Pancreas (tissue), 10 donors: ENCODE data around the gene SLK. TPM values are rescaled to one million over a fixed set of nuclear protein-coding genes. Genes with fewer than 3 reads are reported as not detected.

Experiments
- ATAC-seq, 4 donors: fragments of 200-7000 bp; cut with Tn5 transposase; one replicate each; pipeline versions ENCODE4 v1.8.0 to v1.9.1; 2020; ENCODE audit warnings: mild to moderate bottlenecking in 4 of 4, moderate library complexity in 4 of 4
- DNase-seq, 6 donors: peaks; one replicate each; pipeline ENCODE4 v3.0.0-alpha.2; 2020
- FAIRE-seq: peaks from 2 replicates; lab custom pipeline; 2012; peaks lifted over from hg19 to GRCh38; lab: Jason Lieb, UNC
- H3K27ac ChIP-seq, 4 donors: fragments of 200-600 bp; sonication (generic); 1 replicate in 3 of 4; 2 replicates in 1 of 4; pipeline versions ENCODE4 v1.5.0 to v1.8.0; 2020
- H3K27me3 ChIP-seq, 4 donors: fragments of 200-600 bp; one replicate each; pipeline ENCODE4 v1.8.0; 2021
- H3K36me3 ChIP-seq, 3 donors: fragments of 200-600 bp; sonication (generic) in 1 of 3; one replicate each; pipeline versions ENCODE4 v1.5.0 to v1.8.0; 2020 to 2021
- H3K4me1 ChIP-seq, 3 donors: fragments of 200-600 bp; one replicate each; pipeline ENCODE4 v1.8.0; 2021
- H3K4me3 ChIP-seq, 4 donors: fragments of 200-600 bp; sonication (generic) in 2 of 4; one replicate each; pipeline versions ENCODE4 v1.5.0 to v1.8.0; 2020 to 2021
- H3K9me3 ChIP-seq, 4 donors: fragments of 200-600 bp; one replicate each; pipeline ENCODE4 v1.8.0; 2021
- WGBS, 2 donors: extraction: QIAGEN DNeasy Blood & Tissue Kit; methylation state at CpG; one replicate each; pipeline ENCODE4 v1.1.7; 2013; 5-methylcytosine and 5-hydroxymethylcytosine counted together
- intact Hi-C, 3 donors: fragments of 100-400 bp; cut with DNase I; formaldehyde crosslinking; loops; one replicate each; pipeline versions ENCODE4 v1.11.1 to v1.14.2; 2022
- polyA plus RNA-seq, 2 donors: library from polyadenylated mRNA; stranded (reverse); fragments of 200-250 nt; gene quantifications; one replicate each; pipeline ENCODE4 v1.2.3, GENCODE V29; 2013
- total RNA-seq, 6 donors: library from RNA; stranded (reverse); fragmentation: NEBNext Ultra II Directional in 4 of 6; extraction: Animal tissue kit (Norgen Biotek cat#: 25700) in 4 of 6; gene quantifications; one replicate each; pipeline versions ENCODE4 v1.2.1 to v1.2.4, GENCODE V29; 2021 to 2023
- TF ChIP-seq, protein P1 (sequence below), 4 donors: fragments of 200-600 bp; sonication (generic) in 3 of 4; IDR thresholded peaks; one replicate each; pipeline versions ENCODE4 v1.5.0 to v1.8.0; 2021; ENCODE audit warnings: antibody characterized with exemption in 4 of 4
- donor health status: healthy with polysubstance abuse.
- donor health status: DM: no; HTN: no; CAD: no; lungs with moderate emphysema.
- donor health status: DM: no; HTN: no; CAD: no.
- donor health status: control.
- donor health status: control.
- donor health status: Bipolar disorder and iron deficiency.
- donor health status: DM: yes; HTN: yes; CAD: no.
- donor health status: DM: no; HTN: no; CAD: no.
- donor health status: DM: no; HTN: no; CAD: no.
- donor health status: DM: yes; HTN: yes; CAD: no.

SLK gene
- total and polyA plus RNA-seq, 8 donors, result 6.0 to 20.1 (median 13.4) TPM

DNA sequence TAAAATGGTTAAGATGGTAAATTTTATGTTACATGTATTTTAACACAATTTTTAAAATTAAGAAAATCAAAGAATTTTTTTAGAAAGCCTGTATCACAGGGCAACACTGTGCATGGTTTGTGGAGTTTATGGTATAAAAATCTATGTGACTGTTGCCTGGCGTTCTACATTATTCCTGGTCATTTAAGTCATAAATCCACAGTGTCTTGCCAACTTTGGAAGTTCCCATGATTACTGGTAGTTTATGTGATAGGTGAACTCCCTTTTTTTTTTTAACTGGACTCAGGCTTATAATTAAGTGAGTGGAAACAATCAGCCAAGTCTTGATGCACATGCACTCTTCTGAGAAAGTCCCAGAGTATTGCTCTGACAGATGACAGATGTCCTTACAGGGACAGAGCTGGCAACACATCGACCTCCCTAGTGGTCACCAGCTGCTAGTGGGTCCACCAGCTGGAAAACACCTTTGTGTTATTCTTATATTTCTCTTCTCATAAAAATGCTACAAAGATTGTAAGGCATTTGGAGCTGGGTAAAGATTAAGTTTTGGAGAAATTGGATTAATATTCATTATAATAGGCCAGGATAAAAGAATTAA lies 40.1 kb upstream of the SLK start:
- Histone ChIP-seq H3K9me3 (no peaks in the 10 kb centered on the region), H3K27ac (no peak overlapping the region), H3K27me3 (no peaks in the 10 kb centered on the region), H3K36me3 (no peaks in the 10 kb centered on the region), H3K4me1 (peaks cover 12 to 17% (median 15%) of the 10 kb centered on the region in 3 donors), H3K4me3 (no peak overlapping the region)
- WGBS, 2 donors, result 60 to 65% methylated on average over 2 of the region's 2 CpGs
- no peak for ATAC-seq
- TF ChIP-seq, protein P1, sequence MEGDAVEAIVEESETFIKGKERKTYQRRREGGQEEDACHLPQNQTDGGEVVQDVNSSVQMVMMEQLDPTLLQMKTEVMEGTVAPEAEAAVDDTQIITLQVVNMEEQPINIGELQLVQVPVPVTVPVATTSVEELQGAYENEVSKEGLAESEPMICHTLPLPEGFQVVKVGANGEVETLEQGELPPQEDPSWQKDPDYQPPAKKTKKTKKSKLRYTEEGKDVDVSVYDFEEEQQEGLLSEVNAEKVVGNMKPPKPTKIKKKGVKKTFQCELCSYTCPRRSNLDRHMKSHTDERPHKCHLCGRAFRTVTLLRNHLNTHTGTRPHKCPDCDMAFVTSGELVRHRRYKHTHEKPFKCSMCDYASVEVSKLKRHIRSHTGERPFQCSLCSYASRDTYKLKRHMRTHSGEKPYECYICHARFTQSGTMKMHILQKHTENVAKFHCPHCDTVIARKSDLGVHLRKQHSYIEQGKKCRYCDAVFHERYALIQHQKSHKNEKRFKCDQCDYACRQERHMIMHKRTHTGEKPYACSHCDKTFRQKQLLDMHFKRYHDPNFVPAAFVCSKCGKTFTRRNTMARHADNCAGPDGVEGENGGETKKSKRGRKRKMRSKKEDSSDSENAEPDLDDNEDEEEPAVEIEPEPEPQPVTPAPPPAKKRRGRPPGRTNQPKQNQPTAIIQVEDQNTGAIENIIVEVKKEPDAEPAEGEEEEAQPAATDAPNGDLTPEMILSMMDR (IDR thresholded peaks at IDR 0.05), result no peak
- FAIRE-seq, result no peak
- intact Hi-C loops, result no loop called here
- no peak for DNase-seq

DNA sequence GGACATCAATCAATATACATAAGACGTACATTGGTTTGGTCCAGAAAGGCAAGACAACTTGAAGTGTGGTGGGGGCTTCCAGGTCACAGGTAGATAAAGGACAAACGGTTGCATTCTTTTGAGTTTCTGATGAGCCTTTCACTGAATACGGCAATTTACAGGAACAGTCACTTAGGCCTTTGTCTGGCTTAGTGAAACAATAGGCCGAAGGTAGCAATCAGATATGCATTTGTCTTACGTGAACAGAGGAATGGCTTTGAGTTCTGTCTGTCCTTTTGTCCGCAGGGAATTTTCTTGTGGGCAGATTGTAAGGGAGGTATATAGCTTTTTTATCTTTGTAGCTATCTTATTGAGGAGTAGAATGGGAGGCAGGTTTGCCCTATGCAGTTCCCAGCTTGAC lies 38.2 kb upstream of the SLK start:
- intact Hi-C loops, result no loop called here
- peaks cover 7 to 18% (median 16%) of the 10 kb centered on the region in 3 donors for H3K4me1 ChIP-seq
- WGBS, 2 donors, result 85 to 92% methylated on average over 6 of the region's 6 CpGs
- H3K9me3 ChIP-seq, result no peaks in the 10 kb centered on the region
- FAIRE-seq, result no peak
- H3K36me3 ChIP-seq, result no peaks in the 10 kb centered on the region
- no peak for ATAC-seq
- no peak for DNase-seq
- H3K27ac ChIP-seq, result no peak overlapping the region
- TF ChIP-seq, protein P1 (IDR thresholded peaks at IDR 0.05), result no peak
- no peaks in the 10 kb centered on the region for H3K27me3 ChIP-seq
- no peak overlapping the region for H3K4me3 ChIP-seq

DNA sequence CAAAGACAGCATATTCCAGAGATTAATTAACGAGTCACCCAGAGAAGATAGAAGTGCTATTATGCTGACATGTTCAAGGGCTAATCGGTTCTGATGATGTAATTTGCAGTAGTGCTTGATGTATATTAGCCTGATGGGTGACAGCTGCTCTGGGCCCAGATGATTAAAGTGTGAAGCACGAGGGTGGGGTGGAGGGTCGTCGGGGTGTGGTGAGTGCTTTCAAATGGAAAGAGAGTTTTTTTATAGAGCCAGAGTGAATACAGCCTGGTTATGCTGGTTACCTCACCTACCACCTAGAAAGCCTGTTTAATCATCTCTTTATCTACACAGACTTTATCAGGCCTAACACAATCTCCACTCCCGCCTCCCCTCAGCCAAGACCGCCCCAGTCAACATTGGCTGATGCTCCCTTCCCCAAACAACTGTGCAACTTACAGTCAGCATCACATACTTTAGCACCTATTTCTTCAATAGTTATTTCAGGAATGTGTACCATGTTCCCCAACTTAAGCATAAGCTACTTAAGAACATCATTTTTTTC lies 37.5 kb upstream of the SLK start:
- no peak overlapping the region for H3K4me3 ChIP-seq
- intact Hi-C loops, result no loop called here
- DNase-seq (no peak), ATAC-seq (peak in 3 of 4 donors; percentile 8 to 38 (median 32)), FAIRE-seq (no peak)
- no peak overlapping the region for H3K27ac ChIP-seq
- no peaks in the 10 kb centered on the region for H3K27me3 ChIP-seq
- TF ChIP-seq, protein P1 (IDR thresholded peaks at IDR 0.05), result no peak
- H3K9me3 ChIP-seq, result no peaks in the 10 kb centered on the region
- 35 to 40% methylated on average over 7 of the region's 7 CpGs for WGBS, 2 donors
- H3K4me1 ChIP-seq, result peaks cover 0 to 12% (median 10%) of the 10 kb centered on the region in 3 donors
- H3K36me3 ChIP-seq, result no peaks in the 10 kb centered on the region

DNA sequence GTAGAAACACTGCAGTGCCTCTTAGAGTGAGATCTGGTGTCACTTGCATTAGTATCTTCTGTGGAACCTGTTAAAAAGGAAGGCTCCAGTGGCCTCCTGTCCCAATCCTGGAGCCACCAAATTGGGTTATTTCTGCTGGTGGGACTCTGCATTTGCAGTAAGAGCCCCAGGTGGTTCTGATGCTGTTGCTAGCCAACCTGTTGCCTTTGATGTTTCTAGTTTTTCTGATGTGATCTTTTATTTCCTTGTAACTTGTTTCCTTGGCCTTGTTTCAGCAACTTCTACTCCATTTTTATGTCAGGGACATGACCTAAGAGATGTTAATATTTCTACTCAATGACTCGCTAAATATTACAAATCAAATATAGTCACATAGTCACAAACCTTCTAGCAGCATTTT lies 36.5 kb upstream of the SLK start:
- TF ChIP-seq, protein P1 (IDR thresholded peaks at IDR 0.05), result no peak
- no peak overlapping the region for H3K4me3 ChIP-seq
- DNase-seq (no peak), FAIRE-seq (no peak), ATAC-seq (no peak)
- 99 to 100% methylated on average over 1 of the region's 1 CpG for WGBS, 2 donors
- H3K4me1 ChIP-seq, result peaks cover 0 to 12% (median 8%) of the 10 kb centered on the region in 3 donors
- no peaks in the 10 kb centered on the region for H3K36me3 ChIP-seq
- H3K9me3 ChIP-seq, result no peaks in the 10 kb centered on the region
- no peaks in the 10 kb centered on the region for H3K27me3 ChIP-seq
- no peak overlapping the region for H3K27ac ChIP-seq
- intact Hi-C loops, result no loop called here

DNA sequence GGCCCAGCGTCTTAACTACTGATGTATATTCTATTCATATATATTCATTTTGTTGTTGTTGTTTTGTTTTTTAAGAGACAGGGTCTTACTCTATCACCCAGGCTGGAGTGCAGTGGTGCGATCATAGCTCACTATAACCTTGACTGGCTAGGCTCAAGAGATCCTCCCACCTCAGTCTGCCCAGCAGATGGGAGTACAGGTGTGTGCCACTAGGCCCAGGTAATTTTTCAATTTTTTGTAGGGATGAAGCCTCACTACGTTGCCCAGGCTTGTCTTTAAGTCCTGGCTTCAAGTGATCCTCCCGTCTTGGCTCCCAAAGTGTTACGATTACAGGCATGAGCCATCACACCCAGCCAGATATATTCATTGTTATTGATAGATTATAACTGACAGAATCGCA lies 36.1 kb upstream of the SLK start:
- Histone ChIP-seq H3K9me3 (no peaks in the 10 kb centered on the region), H3K4me1 (peaks cover 0 to 12% (median 8%) of the 10 kb centered on the region in 3 donors), H3K36me3 (no peaks in the 10 kb centered on the region), H3K27me3 (no peaks in the 10 kb centered on the region), H3K27ac (no peak overlapping the region), H3K4me3 (no peak overlapping the region)
- no peak for ATAC-seq
- FAIRE-seq, result no peak
- WGBS, 2 donors, result 91 to 94% methylated on average over 6 of the region's 6 CpGs
- DNase-seq, result no peak
- intact Hi-C loops, result no loop called here
- TF ChIP-seq, protein P1 (IDR thresholded peaks at IDR 0.05), result no peak
